T-helper 1 cell treated with Interleukin-12 subunit alpha and Interleukin-12 subunit beta and Interleukin-4 antibody, amounts not matched to agents 30 μg/mL and 1 μg/mL, for 36 hours (primary cell): ENCODE results near the gene ZNF785.
"Not testable (repeated sequence)": the region's sequence is repeated elsewhere in the genome, so short reads cannot be mapped to it uniquely, and the experiment has no call there.

ENCODE experiments used
- H3K27ac Mint-ChIP-seq: one replicate; pipeline ENCODE4 v1.8.0; 2021; ENCODE audit warnings: mild to moderate bottlenecking, mixed read lengths
- H3K27me3 Mint-ChIP-seq: one replicate; pipeline ENCODE4 v1.8.0; 2021; ENCODE audit warnings: low read depth, mixed read lengths
- H3K36me3 Mint-ChIP-seq: one replicate; pipeline ENCODE4 v1.8.0; 2021; ENCODE audit warnings: low read depth, mixed read lengths
- H3K4me1 Mint-ChIP-seq: one replicate; pipeline ENCODE4 v1.8.0; 2021; ENCODE audit warnings: low read depth, mixed read lengths
- H3K4me3 Mint-ChIP-seq: one replicate; pipeline ENCODE4 v1.8.0; 2021; ENCODE audit warnings: mild to moderate bottlenecking, moderate library complexity, mixed read lengths
- H3K9me3 Mint-ChIP-seq: one replicate; pipeline ENCODE4 v1.8.0; 2021; ENCODE audit warnings: mixed read lengths

ZNF785 gene

GRCh38 chr16:30585400-30586191 lies at the start of gene ZNF785:
Gene ZNF785, minus strand, starts transcription at chr16:30585697. Its CDS starts 86 bp downstream, at chr16:30585611.
- Mint-ChIP-seq H3K36me3 (peaks cover 18% of the 10 kb centered on the region), H3K4me1 (peaks cover 21% of the 10 kb centered on the region), H3K4me3 (peak within 1 kb of the TSS; percentile 96), H3K27ac (peak within 1 kb of the TSS; percentile 98), H3K27me3 (no peaks in the 10 kb centered on the region), H3K9me3 (no peaks in the 10 kb centered on the region)

- Mint-ChIP-seq H3K9me3 (no peaks in the 10 kb centered on the region), H3K4me1 (peaks cover 20% of the 10 kb centered on the region), H3K4me3 (peak overlapping the region; percentile 88), H3K27me3 (no peaks in the 10 kb centered on the region), H3K27ac (peak overlapping the region; percentile 95), H3K36me3 (no peaks in the 10 kb centered on the region)
These were observed 48.0 kb upstream of the ZNF785 start for GRCh38 chr16:30633526-30633925.

- not testable (repeated sequence) for H3K27ac Mint-ChIP-seq, H3K9me3 Mint-ChIP-seq, H3K36me3 Mint-ChIP-seq, H3K4me3 Mint-ChIP-seq, H3K27me3 Mint-ChIP-seq
- H3K4me1 Mint-ChIP-seq: peaks cover 20% of the 10 kb centered on the region
These were observed 47.0 kb upstream of the ZNF785 start for GRCh38 chr16:30632454-30632853.

- peaks cover 7% of the 10 kb centered on the region for H3K4me1 Mint-ChIP-seq
- peak overlapping the region; percentile 58 for H3K27ac Mint-ChIP-seq
- H3K36me3 Mint-ChIP-seq: no peaks in the 10 kb centered on the region
- no peaks in the 10 kb centered on the region for H3K27me3 Mint-ChIP-seq
- peak overlapping the region; percentile 63 for H3K4me3 Mint-ChIP-seq
- H3K9me3 Mint-ChIP-seq: no peaks in the 10 kb centered on the region
These were observed 43.4 kb upstream of the ZNF785 start for GRCh38 chr16:30628628-30629540.

- Mint-ChIP-seq H3K27ac (no peak overlapping the region), H3K9me3 (no peaks in the 10 kb centered on the region), H3K4me1 (peaks cover 7% of the 10 kb centered on the region), H3K27me3 (peaks cover 22% of the 10 kb centered on the region), H3K36me3 (no peaks in the 10 kb centered on the region), H3K4me3 (no peak overlapping the region)
These were observed 40.7 kb upstream of the ZNF785 start for GRCh38 chr16:30626236-30626635.

GRCh38 chr16:30623536-30624283 lies 38.2 kb upstream of the ZNF785 start:
- no peak overlapping the region for H3K4me3 Mint-ChIP-seq
- H3K27me3 Mint-ChIP-seq: peaks cover 39% of the 10 kb centered on the region
- H3K27ac Mint-ChIP-seq: no peak overlapping the region
- no peaks in the 10 kb centered on the region for H3K9me3 Mint-ChIP-seq
- H3K4me1 Mint-ChIP-seq: peaks cover 2% of the 10 kb centered on the region
- no peaks in the 10 kb centered on the region for H3K36me3 Mint-ChIP-seq

- peaks cover 40% of the 10 kb centered on the region for H3K27me3 Mint-ChIP-seq
- no peak overlapping the region for H3K4me3 Mint-ChIP-seq
- no peaks in the 10 kb centered on the region for H3K9me3 Mint-ChIP-seq
- no peaks in the 10 kb centered on the region for H3K36me3 Mint-ChIP-seq
- H3K4me1 Mint-ChIP-seq: peaks cover 2% of the 10 kb centered on the region
- H3K27ac Mint-ChIP-seq: no peak overlapping the region
These were observed 37.0 kb upstream of the ZNF785 start for GRCh38 chr16:30622455-30623032.

- H3K27me3 Mint-ChIP-seq: peaks cover 43% of the 10 kb centered on the region
- H3K4me3 Mint-ChIP-seq: no peak overlapping the region
- no peaks in the 10 kb centered on the region for H3K9me3 Mint-ChIP-seq
- no peaks in the 10 kb centered on the region for H3K36me3 Mint-ChIP-seq
- H3K4me1 Mint-ChIP-seq: peaks cover 2% of the 10 kb centered on the region
- no peak overlapping the region for H3K27ac Mint-ChIP-seq
These were observed 36.3 kb upstream of the ZNF785 start for GRCh38 chr16:30621765-30622164.

GRCh38 chr16:30620169-30620568 lies 34.7 kb upstream of the ZNF785 start:
- peaks cover 3% of the 10 kb centered on the region for H3K4me1 Mint-ChIP-seq
- H3K27me3 Mint-ChIP-seq: peaks cover 43% of the 10 kb centered on the region
- no peak overlapping the region for H3K4me3 Mint-ChIP-seq
- H3K27ac Mint-ChIP-seq: no peak overlapping the region
- H3K36me3 Mint-ChIP-seq: no peaks in the 10 kb centered on the region
- H3K9me3 Mint-ChIP-seq: no peaks in the 10 kb centered on the region

GRCh38 chr16:30619638-30620037 lies 34.1 kb upstream of the ZNF785 start:
- H3K9me3 Mint-ChIP-seq: no peaks in the 10 kb centered on the region
- H3K36me3 Mint-ChIP-seq: no peaks in the 10 kb centered on the region
- peaks cover 3% of the 10 kb centered on the region for H3K4me1 Mint-ChIP-seq
- no peak overlapping the region for H3K4me3 Mint-ChIP-seq
- H3K27me3 Mint-ChIP-seq: peaks cover 43% of the 10 kb centered on the region
- H3K27ac Mint-ChIP-seq: no peak overlapping the region

- Mint-ChIP-seq H3K4me1 (peaks cover 3% of the 10 kb centered on the region), H3K27me3 (peaks cover 43% of the 10 kb centered on the region), H3K27ac (no peak overlapping the region), H3K4me3 (no peak overlapping the region), H3K9me3 (no peaks in the 10 kb centered on the region), H3K36me3 (no peaks in the 10 kb centered on the region)
These were observed 33.7 kb upstream of the ZNF785 start for GRCh38 chr16:30619202-30619601.

GRCh38 chr16:30615358-30616091 lies 30.0 kb upstream of the ZNF785 start:
- peaks cover 6% of the 10 kb centered on the region for H3K4me1 Mint-ChIP-seq
- no peaks in the 10 kb centered on the region for H3K36me3 Mint-ChIP-seq
- no peaks in the 10 kb centered on the region for H3K9me3 Mint-ChIP-seq
- no peak overlapping the region for H3K4me3 Mint-ChIP-seq
- no peak overlapping the region for H3K27ac Mint-ChIP-seq
- H3K27me3 Mint-ChIP-seq: peaks cover 18% of the 10 kb centered on the region

GRCh38 chr16:30609926-30610839 lies 24.7 kb upstream of the ZNF785 start, which contains the start of gene ZNF689:
Gene ZNF689, minus strand, starts transcription at chr16:30610389. Its CDS starts 348 bp downstream, at chr16:30610041.
- Mint-ChIP-seq H3K4me1 (peaks cover 18% of the 10 kb centered on the region), H3K27me3 (no peaks in the 10 kb centered on the region), H3K27ac (peak within 1 kb of the TSS; percentile 92), H3K4me3 (peak within 1 kb of the TSS; percentile 89), H3K36me3 (peaks cover 13% of the 10 kb centered on the region), H3K9me3 (no peaks in the 10 kb centered on the region)
